Measurements from ENCODE around the gene ZSWIM6. TPM values are rescaled to one million over a fixed set of nuclear protein-coding genes. Genes with fewer than 3 reads are reported as not detected.

ZSWIM6 gene
- total RNA-seq (10 to 100 TPM; 10.3 to 11.3 TPM), polyA plus RNA-seq (under 1 TPM; 0.23 to 0.68 TPM)

DNA sequence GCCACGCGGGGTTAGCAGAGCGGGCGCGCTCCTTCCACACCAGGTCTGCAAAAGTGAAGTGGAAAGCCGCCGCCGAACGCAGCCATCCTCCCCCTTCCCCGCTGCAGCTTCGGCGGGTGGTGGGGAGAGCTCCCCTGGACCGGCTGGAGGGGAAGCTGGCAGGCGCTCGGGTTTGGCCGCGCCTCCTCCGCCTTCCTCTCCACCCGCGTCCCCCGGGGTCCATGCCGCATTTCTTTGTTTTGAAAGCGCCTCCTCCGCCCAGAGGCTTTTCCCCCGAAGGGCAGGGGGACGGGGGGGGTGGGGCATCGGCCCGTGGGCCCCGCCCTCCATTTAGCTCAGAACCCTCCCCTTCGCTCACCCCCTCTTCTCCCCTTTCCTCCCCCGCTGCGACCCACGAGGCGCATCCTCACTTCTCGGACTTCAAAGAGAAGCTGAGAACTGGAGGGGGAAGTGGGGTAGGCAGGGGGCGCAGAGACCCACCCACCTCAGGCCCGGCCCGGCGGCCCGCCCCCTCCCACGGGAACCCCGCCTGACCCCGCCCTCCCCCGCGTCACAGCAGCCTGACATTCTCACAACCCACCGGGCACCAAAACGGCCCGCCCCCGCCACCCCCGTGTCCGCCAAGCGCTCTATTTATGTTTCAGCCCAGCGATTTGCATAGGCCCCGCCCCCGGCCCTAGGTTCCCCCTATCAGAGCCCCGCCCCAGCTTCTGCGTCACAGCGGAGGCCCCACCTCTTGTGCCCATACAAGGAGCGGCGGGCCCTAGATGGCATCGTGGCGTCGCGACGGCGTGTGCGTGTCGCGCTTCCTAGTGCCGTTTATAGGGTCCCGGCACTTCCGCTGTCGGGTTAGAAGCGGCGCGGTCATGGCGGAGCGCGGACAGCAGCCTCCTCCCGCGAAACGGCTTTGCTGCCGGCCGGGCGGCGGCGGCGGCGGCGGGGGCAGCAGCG is at the start of gene ZSWIM6:
Gene ZSWIM6, plus strand, starts transcription at position 852 of the 951 bp plus-strand sequence. Its CDS starts 15 bp downstream, at position 867.
- H3K4me3 ChIP-seq (ENCODE audit: low read length in 2 of 2): peak within 1 kb of the TSS; percentile 42 to 88
- H3K27ac ChIP-seq (ENCODE audit: low read depth, low read length): peak within 1 kb of the TSS; percentile 82
- Mint-ChIP-seq H3K4me1 (peaks cover 21 to 51% (median 28%) of the 10 kb centered on the region in 4 donors), H3K4me3 (peak within 1 kb of the TSS; percentile 82 to 100 (median 95)), H3K27ac (peak within 1 kb of the TSS; percentile 91 to 99 (median 97)), H3K9me3 (peaks cover 0 to 4% (median 0%) of the 10 kb centered on the region in 8 donors), H3K36me3 (peaks cover 7 to 10% of the 10 kb centered on the region in 2 donors), H3K27me3 (peaks cover 15 to 18% of the 10 kb centered on the region in 2 donors)
- peaks cover 24% of the 10 kb centered on the region for H3K4me1 ChIP-seq (ENCODE audit: insufficient read depth, low read length)
- ChIA-PET POLR2A (ENCODE audit: partially characterized antibody) (interaction anchor here (0.6 to 2.9 kb wide), 21 partner anchors 10 to 1914 kb away, joined by 3 to 76 read pairs (median 4); partner anchors contain the start of genes DEPDC1B, ERCC8, KIF2A and NDUFAF2), CTCF (ENCODE audit: partially characterized antibody) (interaction anchor here (0.7 to 2.0 kb wide), 14 partner anchors 8 to 1072 kb away, joined by 3 to 13 read pairs (median 4); partner anchors contain the start of gene DIMT1)
- H3K27me3 ChIP-seq (ENCODE audit: insufficient read depth, low read length): no peaks in the 10 kb centered on the region
- H3K9me3 ChIP-seq (ENCODE audit: control insufficient read depth in 1 of 2, low read length in 2 of 2): no peaks in the 10 kb centered on the region
- peak; percentile 96 to 99 (median 98) for DNase-seq
- intact Hi-C loops (cut with micrococcal nuclease): loop anchor here (1.0 to 5.0 kb wide), 8 partner anchors 54 to 1081 kb away; partner anchors contain the start of genes DEPDC1B, ERCC8, IPO11 and KIF2A
- H3K36me3 ChIP-seq (ENCODE audit: insufficient read depth, low read length): no peaks in the 10 kb centered on the region

DNA sequence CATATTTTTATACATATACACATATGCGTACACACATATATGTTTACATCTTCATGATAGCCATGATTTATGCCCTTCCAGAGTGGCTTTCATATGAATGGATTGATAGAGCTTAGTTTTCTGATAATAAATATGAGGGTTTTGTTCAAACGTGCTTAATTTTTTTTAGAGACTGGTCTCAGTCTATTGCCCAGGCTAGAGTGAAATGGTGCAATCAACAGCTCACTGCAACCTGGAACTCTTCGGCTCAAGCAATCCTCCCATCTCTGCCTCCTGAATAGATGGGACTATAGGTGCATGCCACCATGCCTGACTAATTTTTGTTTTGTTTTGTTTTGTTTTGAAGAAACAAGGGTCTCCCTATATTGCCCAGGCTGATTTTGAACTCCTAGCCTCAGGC is 48.6 kb upstream of the ZSWIM6 start:
- ChIA-PET CTCF (ENCODE audit: partially characterized antibody) (no interaction called here), POLR2A (ENCODE audit: partially characterized antibody) (no interaction called here)

DNA sequence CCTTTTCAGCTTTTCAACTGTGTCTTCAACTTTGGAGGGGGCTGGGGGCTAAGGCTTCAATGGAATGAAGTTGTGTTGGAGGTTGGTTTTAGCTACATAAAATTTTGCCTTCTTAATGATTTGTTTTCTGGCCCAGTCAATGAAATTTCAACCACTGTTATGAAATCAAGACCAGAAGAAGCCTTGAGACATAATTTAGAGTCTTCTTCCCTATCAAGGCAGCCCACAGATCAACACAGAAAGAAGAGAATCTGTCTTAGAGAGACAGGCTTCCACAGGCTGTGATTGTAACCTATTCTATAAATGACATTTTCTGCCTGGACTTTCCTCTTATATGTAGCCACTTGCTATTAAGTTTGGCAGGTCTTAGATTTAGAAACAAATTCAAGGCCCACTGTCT is 46.5 kb upstream of the ZSWIM6 start:
- peaks cover 5 to 8% (median 5%) of the 10 kb centered on the region in 4 donors for H3K4me1 Mint-ChIP-seq
- H3K27me3 ChIP-seq (ENCODE audit: insufficient read depth, low read length): no peaks in the 10 kb centered on the region
- no peak for DNase-seq
- H3K4me3 Mint-ChIP-seq: no peak overlapping the region
- H3K9me3 ChIP-seq (ENCODE audit: control insufficient read depth in 1 of 2, low read length in 2 of 2): no peaks in the 10 kb centered on the region
- H3K27ac ChIP-seq (ENCODE audit: low read depth, low read length): no peak overlapping the region
- no peaks in the 10 kb centered on the region for H3K27me3 Mint-ChIP-seq
- CTCF ChIA-PET (ENCODE audit: partially characterized antibody): no interaction called here
- POLR2A ChIA-PET (ENCODE audit: partially characterized antibody): no interaction called here
- no peaks in the 10 kb centered on the region for H3K4me1 ChIP-seq (ENCODE audit: insufficient read depth, low read length)
- H3K27ac Mint-ChIP-seq: no peak overlapping the region
- H3K9me3 Mint-ChIP-seq: no peaks in the 10 kb centered on the region
- no peaks in the 10 kb centered on the region for H3K36me3 Mint-ChIP-seq
- intact Hi-C loops (cut with micrococcal nuclease): no loop called here
- no peak overlapping the region for H3K4me3 ChIP-seq (ENCODE audit: low read length in 2 of 2)
- H3K36me3 ChIP-seq (ENCODE audit: insufficient read depth, low read length): no peaks in the 10 kb centered on the region

More for the DNA sequence above, 48.6 kb upstream of the ZSWIM6 start:
- Histone ChIP-seq H3K36me3 (ENCODE audit: insufficient read depth, low read length) (no peaks in the 10 kb centered on the region), H3K27me3 (ENCODE audit: insufficient read depth, low read length) (no peaks in the 10 kb centered on the region), H3K27ac (ENCODE audit: low read depth, low read length) (no peak overlapping the region), H3K4me3 (ENCODE audit: low read length in 2 of 2) (no peak overlapping the region), H3K4me1 (ENCODE audit: insufficient read depth, low read length) (no peaks in the 10 kb centered on the region), H3K9me3 (ENCODE audit: control insufficient read depth in 1 of 2, low read length in 2 of 2) (no peaks in the 10 kb centered on the region)
- no peaks in the 10 kb centered on the region for H3K9me3 Mint-ChIP-seq
- H3K4me1 Mint-ChIP-seq: peaks cover 5 to 14% (median 10%) of the 10 kb centered on the region in 4 donors
- no peak overlapping the region for H3K27ac Mint-ChIP-seq
- no peak for DNase-seq
- no peak overlapping the region for H3K4me3 Mint-ChIP-seq
- H3K36me3 Mint-ChIP-seq: no peaks in the 10 kb centered on the region
- no peaks in the 10 kb centered on the region for H3K27me3 Mint-ChIP-seq
- intact Hi-C loops (cut with micrococcal nuclease): no loop called here

DNA sequence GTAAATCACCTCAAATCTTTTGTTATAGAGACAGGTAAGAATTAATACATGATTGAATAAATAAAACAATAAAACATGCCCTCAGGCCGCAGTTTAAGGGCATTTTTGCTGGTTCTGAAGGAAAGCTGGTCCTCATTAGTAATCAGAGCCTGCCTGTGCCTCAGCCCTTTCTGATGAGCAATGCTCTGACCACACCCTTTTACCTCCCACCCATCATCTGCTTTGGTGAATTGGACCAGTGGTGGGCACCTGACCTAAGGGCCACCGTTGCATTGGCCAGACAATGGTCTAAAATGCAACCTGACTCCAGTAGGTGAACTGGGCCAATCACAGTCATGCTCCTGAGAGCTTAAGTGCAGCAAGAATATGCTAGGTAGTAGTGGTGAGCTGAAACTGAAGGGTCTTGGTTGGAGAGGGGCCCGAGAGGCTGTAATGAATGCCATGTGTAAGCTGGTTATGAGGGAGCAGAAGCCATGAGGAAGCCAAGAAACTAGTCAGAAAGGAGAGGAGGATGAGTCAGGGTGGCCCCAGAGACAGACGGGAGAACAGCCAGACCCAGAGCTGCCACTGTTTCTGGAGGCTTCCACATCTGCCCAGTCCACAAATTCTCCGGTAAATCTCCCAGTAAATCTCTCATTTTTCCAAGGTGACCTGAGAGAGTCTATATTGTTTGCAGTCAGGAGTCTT is 45.5 kb upstream of the ZSWIM6 start:
- Histone ChIP-seq H3K4me3 (ENCODE audit: low read length in 2 of 2) (no peak overlapping the region), H3K27ac (ENCODE audit: low read depth, low read length) (no peak overlapping the region), H3K9me3 (ENCODE audit: control insufficient read depth in 1 of 2, low read length in 2 of 2) (no peaks in the 10 kb centered on the region), H3K27me3 (ENCODE audit: insufficient read depth, low read length) (no peaks in the 10 kb centered on the region), H3K36me3 (ENCODE audit: insufficient read depth, low read length) (no peaks in the 10 kb centered on the region), H3K4me1 (ENCODE audit: insufficient read depth, low read length) (no peaks in the 10 kb centered on the region)
- POLR2A ChIA-PET (ENCODE audit: partially characterized antibody): interaction anchor here (1.9 kb wide), 1 partner anchor 45 kb away, joined by 4 read pairs; the partner anchor contains the start of gene ZSWIM6
- Mint-ChIP-seq H3K36me3 (no peaks in the 10 kb centered on the region), H3K27ac (peak overlapping the region in 1 of 7 donors; percentile 65), H3K4me1 (peaks cover 0 to 8% (median 3%) of the 10 kb centered on the region in 4 donors), H3K9me3 (no peaks in the 10 kb centered on the region), H3K27me3 (no peaks in the 10 kb centered on the region), H3K4me3 (no peak overlapping the region)
- CTCF ChIA-PET (ENCODE audit: partially characterized antibody): no interaction called here
- no peak for DNase-seq
- intact Hi-C loops (cut with micrococcal nuclease): no loop called here

DNA sequence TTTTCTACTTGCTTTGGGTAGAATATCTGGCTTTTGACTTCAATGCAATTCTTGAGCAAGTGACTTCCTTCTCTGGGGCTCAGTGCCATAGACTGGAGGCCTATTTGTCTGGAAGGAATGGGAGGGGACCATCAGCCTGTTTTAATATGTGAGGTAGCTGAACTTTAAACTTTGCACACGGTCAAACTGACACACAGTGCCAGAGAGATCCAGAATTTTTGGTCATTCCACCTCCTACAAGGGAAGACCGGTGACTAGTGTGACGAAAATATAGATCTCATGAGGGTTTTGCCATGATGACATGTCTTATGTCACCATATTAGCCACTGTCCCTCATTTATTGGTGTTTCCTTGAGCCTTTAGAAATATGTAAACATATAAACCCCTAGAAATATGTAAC is 44.6 kb upstream of the ZSWIM6 start:
- Histone ChIP-seq H3K27me3 (ENCODE audit: insufficient read depth, low read length) (no peaks in the 10 kb centered on the region), H3K36me3 (ENCODE audit: insufficient read depth, low read length) (no peaks in the 10 kb centered on the region), H3K27ac (ENCODE audit: low read depth, low read length) (no peak overlapping the region), H3K4me1 (ENCODE audit: insufficient read depth, low read length) (no peaks in the 10 kb centered on the region), H3K4me3 (ENCODE audit: low read length in 2 of 2) (no peak overlapping the region), H3K9me3 (ENCODE audit: control insufficient read depth in 1 of 2, low read length in 2 of 2) (no peaks in the 10 kb centered on the region)
- intact Hi-C loops (cut with micrococcal nuclease): no loop called here
- ChIA-PET POLR2A (ENCODE audit: partially characterized antibody) (interaction anchor here (1.9 kb wide), 1 partner anchor 44 kb away, joined by 4 read pairs; the partner anchor contains the start of gene ZSWIM6), CTCF (ENCODE audit: partially characterized antibody) (no interaction called here)
- H3K27me3 Mint-ChIP-seq: no peaks in the 10 kb centered on the region
- H3K4me1 Mint-ChIP-seq: peaks cover 0 to 8% (median 3%) of the 10 kb centered on the region in 4 donors
- no peaks in the 10 kb centered on the region for H3K36me3 Mint-ChIP-seq
- H3K4me3 Mint-ChIP-seq: no peak overlapping the region
- H3K27ac Mint-ChIP-seq: no peak overlapping the region
- no peaks in the 10 kb centered on the region for H3K9me3 Mint-ChIP-seq
- no peak for DNase-seq

DNA sequence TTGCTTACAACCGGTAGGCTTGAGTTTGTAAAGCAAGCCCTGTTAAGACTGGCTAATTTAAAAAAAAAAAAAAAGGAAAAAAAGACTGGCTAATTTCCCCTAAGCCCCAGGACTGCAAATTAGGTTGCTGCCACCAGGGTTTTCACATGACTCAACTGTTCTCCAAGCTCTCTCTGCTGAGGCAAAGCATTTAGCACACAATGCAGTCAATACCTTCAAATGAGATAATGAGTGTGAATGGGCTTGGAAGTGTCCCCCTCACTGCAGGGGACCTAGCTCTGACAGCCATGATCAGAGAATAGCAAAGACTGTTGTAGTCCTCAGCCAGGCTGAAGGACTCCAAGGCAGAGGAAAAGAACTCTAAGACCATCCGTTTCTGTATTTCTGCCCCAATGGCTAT is 42.8 kb upstream of the ZSWIM6 start:
- H3K9me3 Mint-ChIP-seq: no peaks in the 10 kb centered on the region
- DNase-seq: no peak
- H3K27ac Mint-ChIP-seq: no peak overlapping the region
- Histone ChIP-seq H3K9me3 (ENCODE audit: control insufficient read depth in 1 of 2, low read length in 2 of 2) (no peaks in the 10 kb centered on the region), H3K4me1 (ENCODE audit: insufficient read depth, low read length) (no peaks in the 10 kb centered on the region), H3K4me3 (ENCODE audit: low read length in 2 of 2) (no peak overlapping the region), H3K36me3 (ENCODE audit: insufficient read depth, low read length) (no peaks in the 10 kb centered on the region), H3K27ac (ENCODE audit: low read depth, low read length) (no peak overlapping the region), H3K27me3 (ENCODE audit: insufficient read depth, low read length) (no peaks in the 10 kb centered on the region)
- H3K4me1 Mint-ChIP-seq: peaks cover 0 to 5% (median 2%) of the 10 kb centered on the region in 4 donors
- POLR2A ChIA-PET (ENCODE audit: partially characterized antibody): no interaction called here
- H3K36me3 Mint-ChIP-seq: no peaks in the 10 kb centered on the region
- no peaks in the 10 kb centered on the region for H3K27me3 Mint-ChIP-seq
- no peak overlapping the region for H3K4me3 Mint-ChIP-seq
- intact Hi-C loops (cut with micrococcal nuclease): no loop called here
- CTCF ChIA-PET (ENCODE audit: partially characterized antibody): no interaction called here

Measured in CD4-positive, alpha-beta memory T cell (primary cell).